ENCODE data around the gene EBF3. TPM values are rescaled to one million over a fixed set of nuclear protein-coding genes. Genes with fewer than 3 reads are reported as not detected.

EBF3 gene
- total RNA-seq, 1 donor from 2014 or later = 0.44 TPM

DNA sequence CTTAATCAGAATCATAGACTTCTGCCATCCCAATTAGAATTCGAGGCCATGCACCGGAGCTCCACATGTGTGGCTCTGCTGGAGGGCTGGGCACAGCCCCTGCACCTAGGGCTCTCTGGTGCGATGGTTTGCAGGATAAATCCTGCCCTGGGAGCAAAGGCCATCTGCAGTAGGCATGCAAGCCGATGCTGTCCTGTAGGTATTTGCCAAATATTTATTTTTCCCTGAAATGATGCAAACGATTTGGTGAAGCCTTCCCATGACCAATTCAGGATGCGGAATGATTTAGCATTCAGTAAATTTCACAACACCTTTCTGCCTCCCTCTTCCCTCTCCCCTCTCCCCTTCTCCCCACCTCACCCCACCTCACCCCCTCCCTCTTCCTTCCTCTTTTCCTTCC, 170.6 kb downstream of the EBF3 start:
- ATAC-seq = no peak

DNA sequence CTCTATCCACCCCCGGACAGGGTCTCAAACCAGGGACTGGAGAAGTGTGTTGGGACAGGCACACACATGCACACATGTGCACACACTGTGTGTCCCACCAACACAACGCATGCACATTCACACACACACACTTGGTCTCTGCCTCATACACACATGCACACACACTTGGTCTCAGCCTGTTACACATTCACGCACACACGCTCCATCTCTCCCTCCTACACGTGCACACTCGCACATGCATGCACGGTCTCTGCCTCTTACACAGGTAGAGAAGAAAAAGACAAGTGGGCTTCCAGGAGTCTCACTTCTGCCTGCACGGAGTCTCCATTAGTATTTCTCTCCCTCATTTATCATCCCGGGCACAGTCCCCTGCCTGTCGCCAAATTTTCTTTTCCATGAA, 171.2 kb downstream of the EBF3 start:
- no peak for ATAC-seq

DNA sequence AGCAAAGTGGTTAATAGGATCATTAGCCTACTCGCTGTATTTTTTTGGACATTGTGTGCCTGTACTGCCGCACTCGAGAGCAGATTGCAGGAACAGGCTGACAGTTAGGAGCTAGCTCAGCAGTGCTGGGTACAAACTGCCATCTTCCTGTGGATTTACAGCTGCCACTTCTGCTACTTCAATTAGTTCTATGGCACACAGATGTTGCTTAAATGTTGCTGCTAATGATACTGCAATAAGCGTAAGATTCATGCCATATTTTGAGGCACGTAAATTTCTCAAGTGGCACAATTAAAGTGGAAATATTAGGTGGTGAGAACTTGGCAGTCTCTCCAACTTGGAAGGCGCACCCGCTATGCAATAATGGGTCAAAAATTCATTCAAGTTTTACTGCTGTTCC, 171.9 kb downstream of the EBF3 start:
- no peak for ATAC-seq

DNA sequence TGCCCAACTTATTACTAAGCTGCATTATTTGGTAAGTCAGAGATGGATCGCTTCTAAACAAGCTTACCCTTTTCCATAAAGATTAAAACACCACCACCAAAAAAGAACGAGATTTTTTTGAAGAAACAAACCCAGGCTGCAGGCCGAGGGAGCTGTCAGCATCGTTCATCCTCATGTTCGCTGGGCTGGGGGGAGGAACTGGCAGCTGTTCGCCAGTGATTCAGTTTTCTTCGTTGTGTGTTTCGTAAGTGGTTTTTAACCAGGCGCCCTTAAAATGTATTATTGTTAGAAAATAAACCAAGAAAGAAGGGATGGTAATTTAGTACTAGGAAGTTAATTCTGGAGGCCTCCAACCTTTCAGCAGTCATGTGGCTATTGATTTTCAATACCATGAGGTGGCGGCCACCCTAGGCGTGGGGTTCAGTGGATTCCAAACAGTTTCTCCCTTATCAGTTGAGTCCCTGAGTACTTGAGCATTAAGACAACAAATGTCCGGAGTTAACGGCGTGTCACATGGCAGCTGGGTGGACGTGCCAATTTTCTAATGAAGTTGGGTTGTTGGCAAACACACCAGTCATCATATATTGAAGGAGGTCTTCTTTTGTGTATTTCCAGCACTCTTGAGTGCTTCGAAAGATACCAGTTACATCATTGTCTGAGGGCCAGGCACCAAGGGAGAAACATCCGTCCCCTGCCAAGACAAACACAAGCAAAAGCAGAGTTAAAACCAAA, 173.2 kb downstream of the EBF3 start:
- no peak for ATAC-seq

DNA sequence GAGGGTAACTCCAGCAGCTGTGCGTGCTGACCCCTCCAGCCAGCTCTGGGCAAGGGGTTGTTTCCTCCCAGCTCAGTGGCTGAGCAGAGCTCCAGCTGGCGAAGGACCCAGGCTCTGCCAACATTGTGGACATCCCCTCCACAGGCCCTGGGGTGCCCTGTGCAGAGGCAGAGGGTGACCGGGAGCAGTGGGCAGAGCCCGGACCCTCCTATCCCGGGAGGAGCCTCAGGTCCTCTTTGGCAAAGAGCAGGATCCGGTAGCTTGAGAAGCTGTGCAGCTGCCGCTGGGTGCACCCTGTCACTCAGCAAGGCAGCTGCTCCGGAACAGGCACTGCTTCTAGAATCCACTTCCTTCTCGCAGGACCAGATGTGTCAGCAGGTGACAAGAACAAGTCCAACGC, 175.9 kb downstream of the EBF3 start:
- ATAC-seq = no peak

DNA sequence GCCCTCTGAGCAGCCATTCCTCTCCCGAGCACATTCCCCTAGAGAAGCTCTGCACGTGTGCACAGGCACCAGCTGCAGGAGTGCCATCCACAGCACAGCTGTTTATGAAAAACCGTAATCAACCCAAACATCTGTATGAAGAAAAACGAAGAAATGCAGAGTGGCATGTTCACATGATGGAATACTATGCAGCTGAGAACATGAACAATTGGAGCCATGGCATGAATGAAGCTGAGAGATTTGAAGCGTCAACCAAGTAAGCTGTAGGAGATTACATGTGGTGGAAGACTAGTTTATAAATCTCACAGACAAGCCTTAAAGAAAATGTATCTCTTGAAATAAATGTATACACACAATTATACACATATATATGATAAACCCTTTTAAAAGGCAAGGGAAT, 176.5 kb downstream of the EBF3 start:
- no peak for ATAC-seq

DNA sequence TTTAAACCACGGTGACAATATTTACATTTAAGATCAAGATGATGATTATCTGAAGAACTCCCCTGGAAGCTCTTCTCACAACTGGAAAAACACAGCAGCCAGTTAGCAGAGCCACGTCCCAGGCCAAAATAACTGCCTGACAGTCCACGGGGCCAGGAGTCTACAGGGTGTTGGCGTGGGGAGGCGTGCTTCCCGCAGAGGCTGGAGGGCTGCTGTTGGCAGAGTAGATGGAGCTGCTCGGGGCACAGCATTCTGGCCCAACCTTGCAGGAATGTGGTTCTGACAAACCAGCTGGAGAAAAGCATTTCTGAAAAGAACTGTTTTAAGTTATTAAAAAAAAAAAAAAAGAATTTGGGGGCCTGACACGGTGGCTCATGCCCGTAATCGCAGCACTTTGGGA, 177.9 kb downstream of the EBF3 start:
- no peak for ATAC-seq

DNA sequence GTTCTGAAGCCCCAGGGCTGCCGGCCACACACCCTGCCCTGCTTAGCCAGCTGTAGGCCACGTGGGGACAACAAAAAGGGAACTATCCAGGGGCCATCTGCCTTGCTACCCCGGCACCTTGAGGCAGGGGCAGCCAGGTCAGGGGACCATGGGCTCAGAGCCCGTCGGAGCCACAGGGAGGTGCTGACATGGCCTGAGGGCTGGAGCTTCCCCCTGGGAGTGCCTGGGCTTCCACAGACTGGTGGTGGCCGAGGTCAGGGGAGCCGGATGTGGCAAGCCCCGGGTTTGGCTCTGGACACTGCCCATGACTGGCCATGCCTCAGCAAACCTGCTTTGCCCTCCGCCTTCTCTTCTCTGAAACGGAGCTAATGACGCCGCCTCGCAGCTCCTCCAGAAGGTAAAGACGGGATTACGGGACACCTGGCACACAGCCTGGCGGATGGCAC, 178.5 kb downstream of the EBF3 start:
- ATAC-seq = peak; percentile 29

Other genes with a start within 250 kb of the EBF3 start
- 3.3 TPM for gene C10orf143, start 146.6 kb upstream of the EBF3 start, total RNA-seq
- 109 TPM for gene GLRX3, start 172.1 kb upstream of the EBF3 start, total RNA-seq